Neutrophil (primary cell): ENCODE data around the gene HUWE1.

ENCODE experiments used
- H3K27ac ChIP-seq: fragments of 200-600 bp; sonication (generic); 2 replicates; pipeline ENCODE4 v1.5.1; 2016; ENCODE audit warnings: mild to moderate bottlenecking, moderate library complexity
- H3K27me3 ChIP-seq: fragments of 200-600 bp; sonication (generic); 2 replicates; pipeline ENCODE4 v1.6.0; 2016; ENCODE audit warnings: mild to moderate bottlenecking
- H3K36me3 ChIP-seq: fragments of 200-600 bp; sonication (generic); 2 replicates; pipeline ENCODE4 v1.5.1; 2017
- H3K4me1 ChIP-seq, 2 experiments: fragments of 200-600 bp in 1 of 2; sonication (generic) in 1 of 2; 1 replicate in 1 of 2; 2 replicates in 1 of 2; pipeline versions ENCODE4 v1.5.1 to v1.6.1; 2013 to 2016; ENCODE audit warnings: low read depth in 1 of 2, low read length in 1 of 2, mild to moderate bottlenecking in 1 of 2, moderate library complexity in 1 of 2; ENCODE audit not compliant: control insufficient read depth in 1 of 2, insufficient read depth in 1 of 2
- H3K4me3 ChIP-seq, 2 experiments: fragments of 200-600 bp in 1 of 2; sonication (generic) in 1 of 2; 1 replicate in 1 of 2; 2 replicates in 1 of 2; pipeline ENCODE4 v1.5.1; 2013 to 2016; ENCODE audit warnings: low read depth in 1 of 2, low read length in 1 of 2, mild to moderate bottlenecking in 1 of 2, moderate library complexity in 1 of 2
- H3K9me3 ChIP-seq: fragments of 200-600 bp; sonication (generic); 2 replicates; pipeline ENCODE4 v1.5.1; 2016
- CTCF ChIP-seq: fragments of 200-600 bp; sonication (generic); IDR thresholded peaks from 2 replicates; pipeline ENCODE4 v1.5.1; 2016; ENCODE audit warnings: antibody characterized with exemption

HUWE1 gene

GRCh38 chrX:53715346-53715924 is 28.9 kb upstream of the HUWE1 start:
- TF ChIP-seq CTCF = no peak
- Histone ChIP-seq H3K9me3 (no peaks in the 10 kb centered on the region), H3K36me3 (no peaks in the 10 kb centered on the region), H3K27me3 (no peaks in the 10 kb centered on the region), H3K4me1 (no peaks in the 10 kb centered on the region), H3K4me3 (no peak overlapping the region), H3K27ac (no peak overlapping the region)

- Histone ChIP-seq H3K9me3 (no peaks in the 10 kb centered on the region), H3K36me3 (no peaks in the 10 kb centered on the region), H3K4me1 (no peaks in the 10 kb centered on the region), H3K4me3 (no peak overlapping the region), H3K27me3 (no peaks in the 10 kb centered on the region), H3K27ac (no peak overlapping the region)
- no peak for TF ChIP-seq CTCF
These were observed 28.2 kb upstream of the HUWE1 start for GRCh38 chrX:53714580-53715345.

- Histone ChIP-seq H3K4me3 (no peak overlapping the region), H3K27ac (no peak overlapping the region)
- no peak for TF ChIP-seq CTCF
These were observed 27.6 kb upstream of the HUWE1 start for GRCh38 chrX:53713987-53714579.

GRCh38 chrX:53711436-53711835 is 24.9 kb upstream of the HUWE1 start:
- no peak overlapping the region for H3K4me3 ChIP-seq
- H3K27ac ChIP-seq = no peak overlapping the region
- no peak for TF ChIP-seq CTCF
- no peaks in the 10 kb centered on the region for H3K9me3 ChIP-seq
- H3K36me3 ChIP-seq = no peaks in the 10 kb centered on the region
- no peaks in the 10 kb centered on the region for H3K4me1 ChIP-seq
- H3K27me3 ChIP-seq = no peaks in the 10 kb centered on the region

More at GRCh38 chrX:53713987-53714579, 27.6 kb upstream of the HUWE1 start:
- H3K27me3 ChIP-seq = no peaks in the 10 kb centered on the region
- no peaks in the 10 kb centered on the region for H3K4me1 ChIP-seq
- H3K9me3 ChIP-seq = no peaks in the 10 kb centered on the region
- H3K36me3 ChIP-seq = no peaks in the 10 kb centered on the region

- Histone ChIP-seq H3K36me3 (no peaks in the 10 kb centered on the region), H3K4me3 (no peak overlapping the region), H3K4me1 (no peaks in the 10 kb centered on the region), H3K27ac (no peak overlapping the region), H3K27me3 (no peaks in the 10 kb centered on the region), H3K9me3 (no peaks in the 10 kb centered on the region)
- no peak for TF ChIP-seq CTCF
These were observed 18.3 kb upstream of the HUWE1 start for GRCh38 chrX:53704854-53705253.
